Cardiac muscle cell (in vitro differentiated cells and primary cell): ENCODE data around the gene DLG5. TPM values are rescaled to one million over a fixed set of nuclear protein-coding genes. Genes with fewer than 3 reads are reported as not detected.

Experiments
- DNase-seq, 2 donors: peaks; one replicate each; pipeline versions ENCODE4 v3.0.0 to v3.0.0-alpha.2; 2010 to 2017; ENCODE audit warnings: low read depth in 1 of 2, low spot score in 1 of 2
- H3K27ac ChIP-seq: fragments of 200-600 bp; sonication (generic); 2 replicates; pipeline ENCODE4 v1.5.1; 2016
- H3K27me3 ChIP-seq: fragments of 200-600 bp; sonication (generic); 2 replicates; pipeline ENCODE4 v1.6.0; 2016; ENCODE audit warnings: control low read depth
- H3K36me3 ChIP-seq: fragments of 200-600 bp; sonication (generic); 2 replicates; pipeline ENCODE4 v1.5.1; 2016; ENCODE audit warnings: control low read depth
- H3K4me1 ChIP-seq: fragments of 200-600 bp; sonication (generic); 2 replicates; pipeline ENCODE4 v1.8.1; 2017; ENCODE audit warnings: low read depth, mild to moderate bottlenecking, mixed run types
- H3K4me3 ChIP-seq: fragments of 200-600 bp; sonication (generic); 2 replicates; pipeline ENCODE4 v1.5.1; 2016; ENCODE audit warnings: mild to moderate bottlenecking
- H3K9me3 ChIP-seq: fragments of 200-600 bp; sonication (generic); 2 replicates; pipeline ENCODE4 v1.5.1; 2017; ENCODE audit warnings: low read depth, mild to moderate bottlenecking, control low read depth
- polyA plus RNA-seq: library from polyadenylated mRNA; unstranded; fragments of >200 nt; fragmentation: Nextera tagmentation; extraction: Ambion mirVana; gene quantifications from 2 replicates; pipeline ENCODE4 v1.2.1, GENCODE V29; 2016
- total RNA-seq: library from RNA; depleted of rRNA; stranded (reverse); fragments of >200 nt; gene quantifications from 2 replicates; pipeline ENCODE4 v1.2.3, GENCODE V29; 2016
- TF ChIP-seq, protein P1 (sequence below): IDR thresholded peaks from 2 replicates; pipeline ENCODE4 v1.5.1; 2012; ENCODE audit warnings: low read depth, mild to moderate bottlenecking, low read length

Gene DLG5
- total and polyA plus RNA-seq, 2 experiments from 2014 or later = 20.3 to 64.4 TPM

DNA sequence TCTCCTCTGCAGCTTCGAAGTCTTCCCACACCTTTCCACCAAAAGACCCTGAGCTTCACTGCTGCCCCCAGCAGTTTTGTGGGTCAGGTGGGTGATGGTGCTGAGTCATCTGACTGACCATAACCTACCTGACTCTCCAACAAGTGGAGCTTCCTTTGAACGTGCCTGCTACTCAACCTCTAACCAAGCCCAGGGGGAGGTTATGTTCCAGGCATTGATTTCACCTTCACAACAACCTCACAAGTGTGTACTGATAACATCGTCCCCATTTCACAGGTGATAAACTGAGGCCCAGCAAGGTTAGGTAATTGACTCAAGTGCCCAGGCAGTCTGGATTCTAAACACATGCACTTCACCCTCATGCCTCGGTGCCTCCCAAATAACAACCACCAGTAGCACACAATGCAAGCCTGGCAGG, 66.7 kb downstream of the DLG5 start:
- Histone ChIP-seq H3K36me3 (no peaks in the 10 kb centered on the region), H3K27me3 (no peaks in the 10 kb centered on the region)
- TF ChIP-seq, protein P1, sequence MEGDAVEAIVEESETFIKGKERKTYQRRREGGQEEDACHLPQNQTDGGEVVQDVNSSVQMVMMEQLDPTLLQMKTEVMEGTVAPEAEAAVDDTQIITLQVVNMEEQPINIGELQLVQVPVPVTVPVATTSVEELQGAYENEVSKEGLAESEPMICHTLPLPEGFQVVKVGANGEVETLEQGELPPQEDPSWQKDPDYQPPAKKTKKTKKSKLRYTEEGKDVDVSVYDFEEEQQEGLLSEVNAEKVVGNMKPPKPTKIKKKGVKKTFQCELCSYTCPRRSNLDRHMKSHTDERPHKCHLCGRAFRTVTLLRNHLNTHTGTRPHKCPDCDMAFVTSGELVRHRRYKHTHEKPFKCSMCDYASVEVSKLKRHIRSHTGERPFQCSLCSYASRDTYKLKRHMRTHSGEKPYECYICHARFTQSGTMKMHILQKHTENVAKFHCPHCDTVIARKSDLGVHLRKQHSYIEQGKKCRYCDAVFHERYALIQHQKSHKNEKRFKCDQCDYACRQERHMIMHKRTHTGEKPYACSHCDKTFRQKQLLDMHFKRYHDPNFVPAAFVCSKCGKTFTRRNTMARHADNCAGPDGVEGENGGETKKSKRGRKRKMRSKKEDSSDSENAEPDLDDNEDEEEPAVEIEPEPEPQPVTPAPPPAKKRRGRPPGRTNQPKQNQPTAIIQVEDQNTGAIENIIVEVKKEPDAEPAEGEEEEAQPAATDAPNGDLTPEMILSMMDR = no peak

DNA sequence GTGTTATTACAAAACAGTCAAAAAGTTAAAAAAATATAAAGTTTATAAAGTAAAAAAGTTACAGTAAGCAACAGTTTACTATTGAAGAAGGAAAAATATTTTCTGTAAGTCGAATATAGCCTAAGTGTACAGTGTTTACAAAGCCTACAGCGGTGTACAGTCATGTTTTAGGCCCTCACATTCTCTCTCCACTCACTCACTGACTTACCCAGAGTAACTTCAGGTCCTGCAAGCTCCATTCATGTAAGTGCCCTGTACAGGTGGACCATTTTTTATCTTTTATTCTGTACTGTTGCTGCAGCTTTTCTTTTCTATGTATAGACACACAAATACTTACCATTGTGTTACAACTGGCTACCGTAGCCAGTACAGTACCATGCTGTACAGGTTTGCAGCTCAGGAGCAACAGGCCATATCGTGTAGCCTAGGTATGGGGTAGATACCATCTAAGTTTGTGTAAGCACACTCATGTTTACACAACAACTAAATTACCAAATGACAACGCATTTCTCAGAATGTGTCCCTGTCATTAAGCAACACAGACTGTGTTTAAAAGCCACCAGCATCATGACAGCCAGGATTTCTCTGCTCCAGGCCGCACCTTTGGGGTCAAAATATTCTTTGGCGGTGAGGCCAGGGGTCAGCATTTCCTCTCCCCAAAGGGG, 67.2 kb downstream of the DLG5 start:
- no peaks in the 10 kb centered on the region for H3K36me3 ChIP-seq
- no peak for DNase-seq
- H3K4me3 ChIP-seq = no peak overlapping the region
- no peaks in the 10 kb centered on the region for H3K4me1 ChIP-seq
- no peak overlapping the region for H3K27ac ChIP-seq
- TF ChIP-seq, protein P1 = no peak
- H3K9me3 ChIP-seq = no peaks in the 10 kb centered on the region
- no peaks in the 10 kb centered on the region for H3K27me3 ChIP-seq

More for the DNA sequence above, 66.7 kb downstream of the DLG5 start:
- Histone ChIP-seq H3K4me3 (no peak overlapping the region), H3K9me3 (no peaks in the 10 kb centered on the region), H3K4me1 (no peaks in the 10 kb centered on the region), H3K27ac (no peak overlapping the region)
- DNase-seq = no peak

DNA sequence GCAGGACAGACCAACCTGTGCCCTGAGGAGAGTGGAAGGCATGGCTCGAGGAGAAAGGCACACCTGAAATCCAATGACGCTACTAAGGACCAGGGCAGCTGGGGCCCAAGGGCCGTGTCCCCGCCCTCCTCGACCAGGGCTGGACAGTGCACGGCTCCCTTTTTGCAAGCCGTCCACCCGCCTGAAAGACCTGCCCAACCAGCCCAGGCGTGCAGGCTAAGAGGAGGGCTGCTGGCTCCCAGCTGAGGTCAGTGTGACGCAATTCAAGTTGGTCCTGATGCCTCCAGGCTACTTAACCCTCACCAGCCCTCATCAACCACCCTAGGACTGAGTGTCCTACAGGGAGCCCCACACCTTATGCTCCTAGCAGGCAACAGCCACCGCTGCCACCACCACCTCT, 69.3 kb downstream of the DLG5 start:
- TF ChIP-seq, protein P1 = no peak
- H3K4me3 ChIP-seq = no peak overlapping the region
- no peak overlapping the region for H3K27ac ChIP-seq
- H3K27me3 ChIP-seq = no peaks in the 10 kb centered on the region
- no peak for DNase-seq
- H3K36me3 ChIP-seq = peaks cover 7% of the 10 kb centered on the region
- H3K9me3 ChIP-seq = no peaks in the 10 kb centered on the region
- no peaks in the 10 kb centered on the region for H3K4me1 ChIP-seq

DNA sequence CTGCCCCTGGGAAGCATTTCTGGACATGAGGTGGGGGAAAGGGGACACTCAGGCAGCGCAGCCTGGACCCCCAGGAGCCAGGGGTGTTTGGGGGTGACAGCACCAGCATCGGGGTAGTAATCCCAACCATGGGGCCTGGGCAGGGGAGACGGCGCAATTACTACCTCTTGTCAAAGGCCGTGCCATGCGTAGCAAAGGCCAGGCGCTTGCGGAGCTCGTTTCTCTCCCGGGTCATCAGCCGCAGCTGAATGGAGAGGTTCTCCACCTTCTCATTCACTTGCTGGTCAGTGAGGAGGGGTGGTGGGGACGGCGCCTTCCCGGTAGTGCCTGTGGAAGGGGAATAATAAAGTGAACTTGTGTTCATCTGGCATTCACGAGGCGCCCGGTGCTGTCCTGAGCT, 70.0 kb downstream of the DLG5 start:
- Histone ChIP-seq H3K27ac (no peak overlapping the region), H3K36me3 (peaks cover 9% of the 10 kb centered on the region), H3K27me3 (no peaks in the 10 kb centered on the region), H3K9me3 (no peaks in the 10 kb centered on the region), H3K4me1 (no peaks in the 10 kb centered on the region), H3K4me3 (no peak overlapping the region)
- no peak for DNase-seq
- TF ChIP-seq, protein P1 = no peak

DNA sequence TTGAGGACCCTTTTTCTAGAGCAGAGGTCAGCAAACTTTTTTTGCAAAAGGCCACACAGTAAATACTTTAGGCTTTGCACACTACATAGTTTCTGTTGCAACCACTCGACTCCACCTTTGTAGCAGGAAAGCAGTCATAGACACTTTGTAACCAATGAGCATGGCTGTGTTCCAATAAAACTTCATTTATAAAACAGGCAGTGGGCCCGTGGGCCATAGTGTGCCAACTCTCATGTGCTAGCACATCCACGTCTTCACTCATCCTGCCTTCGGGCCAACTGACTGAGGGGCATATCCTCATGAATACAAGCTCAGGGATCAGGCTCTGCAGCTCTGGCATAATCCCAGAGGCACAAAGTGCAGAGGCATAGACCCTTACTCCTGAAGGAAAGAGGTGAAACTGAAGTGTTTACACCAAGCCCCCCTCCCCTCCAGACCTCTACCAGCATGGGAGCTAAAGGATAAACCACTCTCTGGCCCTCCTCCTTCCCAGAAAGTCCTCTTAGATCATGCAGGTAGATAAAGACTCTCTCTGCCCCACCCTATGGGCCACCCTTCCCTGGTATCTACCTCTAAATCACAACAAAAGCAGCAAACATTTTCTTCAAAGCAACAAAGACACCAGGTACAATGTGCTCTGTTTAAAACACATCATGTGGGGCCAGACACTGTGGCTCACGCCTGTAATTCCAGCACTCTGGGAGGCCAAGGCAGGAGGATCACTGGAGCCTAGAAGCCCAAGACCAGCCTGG, 71.0 kb downstream of the DLG5 start:
- TF ChIP-seq, protein P1 = no peak
- Histone ChIP-seq H3K36me3 (peaks cover 9% of the 10 kb centered on the region), H3K4me3 (no peak overlapping the region), H3K27me3 (no peaks in the 10 kb centered on the region), H3K4me1 (no peaks in the 10 kb centered on the region), H3K9me3 (no peaks in the 10 kb centered on the region), H3K27ac (no peak overlapping the region)
- DNase-seq = no peak
